Activated CD4-positive, alpha-beta T cell treated with anti-CD3 and anti-CD28 coated beads, Interleukin-2, amount 50 U/mL, for 16 hours (primary cell): ENCODE results near the gene HOXA5.
A peak's percentile ranks its signal among the peaks of the same experiment; 100 is the strongest.

ENCODE experiments used
- DNase-seq: peaks from one replicate; pipeline ENCODE4 v3.0.0-alpha.2; 2020

HOXA5 gene

DNA sequence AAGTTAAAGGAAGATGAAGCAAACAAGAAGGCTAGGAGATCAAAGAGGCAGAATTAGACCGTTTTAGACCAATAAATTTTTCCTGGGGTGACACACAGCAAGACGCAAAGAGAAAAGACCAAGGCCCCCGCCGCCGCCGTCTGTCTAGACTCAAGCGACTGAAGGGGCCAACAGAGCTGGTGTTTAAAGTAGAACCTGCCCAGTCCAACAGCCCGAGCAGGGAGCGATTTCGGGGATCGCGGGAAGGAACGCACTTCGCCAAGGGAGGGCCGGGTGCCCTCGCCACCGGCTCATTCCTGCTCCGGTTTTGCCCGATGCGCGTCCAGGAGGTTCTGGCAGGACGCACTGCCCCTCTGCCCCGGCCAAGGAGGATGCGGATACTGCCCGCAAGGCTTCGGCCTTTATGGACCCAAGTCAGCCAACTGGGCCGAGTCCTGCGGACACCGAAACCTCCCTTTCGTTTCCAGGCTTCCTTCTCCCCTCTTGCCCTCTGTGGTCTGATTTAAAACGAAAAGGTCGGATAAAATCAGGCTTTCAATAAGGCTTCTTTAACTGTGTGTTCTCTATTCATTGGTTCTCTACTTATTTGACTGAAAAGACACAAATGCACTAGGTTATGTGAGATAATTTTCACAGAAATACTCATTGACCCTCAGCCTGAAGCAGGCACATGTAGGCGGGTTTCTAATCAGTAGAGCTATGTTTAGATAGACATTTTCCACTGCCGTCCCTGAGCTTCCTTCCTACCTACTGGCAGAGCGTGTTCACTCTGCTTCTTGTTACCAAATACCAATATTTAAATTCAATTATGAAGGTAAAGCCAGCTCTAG is 15.2 kb upstream of the HOXA5 start:
- DNase-seq = no peak

DNA sequence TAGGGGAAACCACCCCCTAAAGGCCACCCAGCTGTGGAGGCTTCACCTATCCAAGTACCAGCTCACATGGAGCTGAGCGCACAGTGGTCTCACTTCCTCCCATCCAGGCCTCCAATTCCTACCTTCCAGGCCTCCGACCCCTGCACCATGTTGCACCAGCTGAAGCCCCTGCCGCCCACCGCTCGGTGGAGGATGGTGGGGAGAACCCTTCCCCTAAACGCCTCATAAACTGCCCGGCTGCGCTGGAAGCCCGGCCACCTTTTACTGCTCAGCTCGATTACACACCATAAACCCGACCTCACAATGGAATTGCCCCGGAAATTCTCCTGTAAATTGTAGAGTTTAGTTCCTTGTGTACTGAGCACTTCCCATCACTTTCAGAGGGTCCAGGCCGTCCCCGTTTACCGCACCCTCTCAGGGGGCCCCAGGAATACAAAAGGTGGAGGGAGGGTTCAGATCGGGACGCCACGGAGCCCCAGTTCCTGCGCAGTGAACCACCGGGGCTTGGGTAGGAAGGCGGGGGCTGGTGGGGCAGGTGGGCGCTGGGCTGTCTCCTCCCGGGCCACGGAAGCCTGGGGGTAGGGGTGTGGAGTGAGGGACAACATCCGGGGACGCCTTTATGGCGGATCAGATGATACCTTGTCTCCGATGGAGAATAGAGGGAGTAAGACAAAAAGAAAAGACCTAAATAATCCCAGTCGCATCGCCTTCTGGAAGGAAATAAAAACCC is 14.4 kb upstream of the HOXA5 start:
- DNase-seq = no peak

DNA sequence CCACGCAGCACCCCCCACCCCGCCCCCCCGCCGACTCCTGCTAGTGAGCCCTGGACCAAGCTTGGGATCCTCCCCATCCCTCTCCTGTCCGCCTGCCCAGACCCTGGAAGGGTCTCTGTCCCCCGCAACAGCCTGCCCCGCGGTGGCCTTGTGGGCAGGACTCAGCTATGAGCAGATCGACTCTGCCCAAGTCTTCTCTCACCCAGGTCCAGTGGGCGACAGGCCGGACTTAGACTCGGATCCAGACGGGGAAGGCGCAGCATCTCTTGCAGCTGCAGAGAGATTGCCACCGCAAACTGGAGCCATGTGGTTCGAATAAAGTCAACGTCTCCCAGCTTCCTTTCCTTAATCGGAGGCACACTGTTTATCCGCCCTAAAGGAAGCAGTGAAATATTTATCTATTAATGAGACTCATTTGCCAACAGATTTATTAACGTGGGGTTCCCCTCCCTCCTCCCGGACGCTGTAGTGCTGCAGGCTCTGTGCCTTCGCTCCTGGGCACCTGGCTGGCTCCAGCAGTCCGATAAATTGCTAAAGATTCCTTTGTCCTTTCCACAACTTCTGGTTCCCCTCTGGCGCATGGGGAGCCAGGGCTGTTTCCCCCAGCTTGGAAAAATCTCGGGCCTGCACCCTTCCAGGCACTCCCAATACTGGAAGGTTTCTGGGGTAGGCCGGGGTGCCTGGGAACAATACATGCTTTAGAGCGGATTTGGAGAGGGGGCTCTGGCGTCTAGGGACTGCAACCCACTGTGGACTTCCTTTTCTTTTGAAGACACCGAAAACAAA is 13.6 kb upstream of the HOXA5 start:
- DNase-seq = no peak

DNA sequence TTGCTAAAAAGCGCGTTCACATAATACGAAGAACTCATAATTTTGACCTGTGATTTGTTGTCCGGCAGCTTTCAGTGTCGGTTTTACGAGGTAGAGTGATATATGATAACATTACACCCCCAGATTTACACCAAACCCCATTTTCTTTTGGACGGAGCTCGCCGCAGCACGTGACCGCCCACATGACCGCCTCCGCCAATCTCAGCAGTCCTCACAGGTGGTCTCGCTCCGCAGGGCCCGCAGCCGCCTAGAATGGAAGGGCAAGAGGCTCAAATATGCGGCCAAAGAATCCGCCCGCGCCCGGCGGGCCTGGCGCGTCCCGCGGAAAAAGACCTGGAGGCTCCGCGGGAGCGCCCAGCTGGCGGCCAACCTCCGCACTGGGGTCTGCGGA is 13.0 kb upstream of the HOXA5 start, which contains the start of gene HOXA7:
Gene HOXA7, minus strand, starts transcription at position 168 of the 391 bp plus-strand sequence. Its CDS starts 130 bp downstream, at position 38.
- no peak for DNase-seq

DNA sequence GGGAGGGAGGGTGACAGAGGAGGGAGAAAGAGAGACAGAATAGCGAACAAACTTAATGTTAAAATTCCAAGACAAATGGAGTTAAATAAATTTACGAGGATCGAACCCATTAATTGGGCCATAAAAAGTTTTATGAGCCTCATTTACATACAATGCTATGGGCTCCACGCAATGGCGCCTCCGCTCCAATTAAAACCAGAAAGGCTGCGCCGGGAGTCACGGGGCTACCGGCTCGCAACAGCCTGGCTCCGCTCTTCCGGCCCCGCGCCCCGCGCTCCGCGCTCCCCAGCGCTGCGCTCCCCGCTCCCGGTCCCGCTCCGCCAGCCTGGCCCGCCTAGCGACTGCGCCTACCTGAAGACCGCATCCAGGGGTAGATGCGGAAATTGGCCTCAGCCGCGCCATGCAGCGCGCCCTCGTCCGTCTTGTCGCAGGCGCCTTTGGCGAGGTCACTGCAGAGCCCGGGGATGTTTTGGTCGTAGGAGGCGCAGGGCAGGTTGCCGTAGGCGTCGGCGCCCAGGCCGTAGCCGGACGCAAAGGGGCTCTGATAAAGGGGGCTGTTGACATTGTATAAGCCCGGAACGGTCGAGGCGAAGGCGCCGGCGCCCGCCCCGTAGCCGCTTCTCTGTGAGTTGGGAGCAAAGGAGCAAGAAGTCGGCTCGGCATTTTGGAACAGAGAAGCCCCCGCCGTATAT is 12.5 kb upstream of the HOXA5 start:
- no peak for DNase-seq

DNA sequence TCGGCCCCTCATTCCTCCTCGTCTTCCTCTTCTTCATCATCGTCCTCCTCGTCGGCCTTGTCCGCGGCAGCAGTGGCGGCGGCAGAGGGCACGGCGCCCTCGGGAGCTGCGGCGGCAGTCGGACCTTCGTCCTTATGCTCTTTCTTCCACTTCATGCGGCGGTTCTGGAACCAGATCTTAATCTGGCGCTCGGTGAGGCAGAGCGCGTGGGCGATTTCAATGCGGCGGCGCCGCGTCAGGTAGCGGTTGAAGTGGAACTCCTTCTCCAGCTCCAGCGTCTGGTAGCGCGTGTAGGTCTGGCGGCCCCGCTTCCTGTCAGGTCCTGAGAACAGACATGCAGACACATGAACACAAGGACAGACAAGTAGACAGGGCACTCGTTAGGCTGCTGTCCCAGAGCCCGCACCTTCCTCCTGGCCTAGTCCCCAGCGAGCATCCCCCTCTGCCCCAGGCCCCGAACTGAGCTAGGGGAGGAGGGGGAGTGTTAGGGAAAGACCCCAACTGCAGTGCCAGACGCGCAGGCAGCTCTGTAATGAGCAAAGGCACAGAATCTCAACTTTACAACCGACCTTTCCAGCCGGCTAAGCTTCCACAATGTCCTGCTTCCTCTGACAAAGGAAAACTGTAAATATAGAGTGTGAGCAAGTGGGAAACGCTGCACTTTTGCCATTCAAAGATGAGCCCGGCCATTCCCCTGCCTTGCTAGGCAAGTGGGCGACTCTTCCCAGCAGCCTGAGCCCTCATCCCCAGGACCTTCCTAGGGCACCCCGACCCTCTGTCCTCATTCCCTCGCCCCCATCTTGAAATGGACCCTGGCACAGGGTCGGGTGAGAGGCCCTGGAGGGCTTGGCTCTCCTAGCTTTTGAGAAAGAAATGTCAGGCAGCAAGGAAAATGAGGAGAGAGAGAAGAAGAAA is 11.7 kb upstream of the HOXA5 start:
- DNase-seq = no peak

DNA sequence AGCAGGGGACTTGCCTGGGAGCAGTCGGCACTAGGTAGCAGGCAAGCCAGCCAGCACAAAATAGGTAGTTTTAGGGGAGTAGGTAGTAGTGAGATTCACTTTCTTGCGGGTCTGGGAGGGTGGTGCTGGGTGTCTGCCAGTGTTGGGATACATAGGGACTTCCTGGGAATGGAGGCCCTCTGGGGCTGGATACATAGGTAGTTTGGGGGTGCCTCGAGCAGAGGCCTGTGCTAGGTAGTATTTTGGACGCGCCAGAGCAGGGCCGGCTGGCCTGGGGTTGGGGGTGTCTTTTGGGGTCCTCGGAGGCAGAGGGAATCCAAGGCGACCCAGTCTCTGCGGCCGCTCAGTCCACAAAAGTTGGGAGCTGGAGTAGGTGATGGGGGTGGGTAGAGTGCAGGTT is 10.9 kb upstream of the HOXA5 start:
- DNase-seq = no peak

DNA sequence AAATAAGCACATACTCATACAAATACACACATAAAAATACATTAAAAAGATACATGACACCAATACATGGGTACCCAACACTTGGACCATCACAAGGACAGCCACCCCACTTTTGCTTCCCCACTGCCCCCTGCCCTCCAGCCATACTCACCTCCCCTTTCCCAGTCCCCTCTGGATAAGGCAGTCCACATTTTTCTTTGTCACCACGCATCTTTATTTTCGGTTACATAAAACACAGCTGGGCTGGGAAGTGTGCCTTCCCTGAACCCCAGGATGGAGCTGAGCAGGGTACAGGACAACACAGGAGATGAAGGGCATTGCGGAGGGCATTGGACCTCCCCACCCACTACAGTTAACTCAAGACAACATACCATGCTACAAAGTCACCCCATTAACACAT is 10.0 kb upstream of the HOXA5 start:
- no peak for DNase-seq

DNA sequence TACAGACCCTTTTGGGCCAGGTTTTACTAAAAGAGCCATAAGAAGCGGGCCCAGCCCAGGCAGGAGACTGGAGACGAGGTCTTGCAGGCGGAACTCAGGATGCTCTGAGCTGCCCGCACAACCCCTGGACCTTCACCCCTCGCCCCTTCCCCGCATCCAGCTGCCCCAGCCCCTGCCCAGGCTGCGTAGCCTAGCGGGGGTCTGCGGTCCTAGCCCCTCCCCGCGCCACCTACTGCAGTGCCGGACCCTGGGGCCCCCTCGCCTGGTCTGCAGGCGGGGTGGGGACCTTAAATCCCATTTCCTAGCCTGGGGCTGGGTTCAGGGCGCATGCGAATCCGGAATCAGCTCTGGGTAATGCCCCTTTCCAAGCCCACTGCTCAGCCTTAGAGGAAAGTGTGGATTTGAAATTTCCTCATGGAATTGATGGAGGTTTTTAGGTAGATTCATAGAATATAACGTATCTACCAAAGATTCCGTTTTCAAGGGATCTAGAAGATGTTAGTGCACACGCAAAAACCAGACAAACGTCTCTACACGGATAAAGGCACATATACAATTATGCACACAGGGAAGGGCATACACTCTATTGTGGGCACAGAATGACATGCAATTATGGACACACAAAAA is 9.4 kb upstream of the HOXA5 start:
- no peak for DNase-seq

DNA sequence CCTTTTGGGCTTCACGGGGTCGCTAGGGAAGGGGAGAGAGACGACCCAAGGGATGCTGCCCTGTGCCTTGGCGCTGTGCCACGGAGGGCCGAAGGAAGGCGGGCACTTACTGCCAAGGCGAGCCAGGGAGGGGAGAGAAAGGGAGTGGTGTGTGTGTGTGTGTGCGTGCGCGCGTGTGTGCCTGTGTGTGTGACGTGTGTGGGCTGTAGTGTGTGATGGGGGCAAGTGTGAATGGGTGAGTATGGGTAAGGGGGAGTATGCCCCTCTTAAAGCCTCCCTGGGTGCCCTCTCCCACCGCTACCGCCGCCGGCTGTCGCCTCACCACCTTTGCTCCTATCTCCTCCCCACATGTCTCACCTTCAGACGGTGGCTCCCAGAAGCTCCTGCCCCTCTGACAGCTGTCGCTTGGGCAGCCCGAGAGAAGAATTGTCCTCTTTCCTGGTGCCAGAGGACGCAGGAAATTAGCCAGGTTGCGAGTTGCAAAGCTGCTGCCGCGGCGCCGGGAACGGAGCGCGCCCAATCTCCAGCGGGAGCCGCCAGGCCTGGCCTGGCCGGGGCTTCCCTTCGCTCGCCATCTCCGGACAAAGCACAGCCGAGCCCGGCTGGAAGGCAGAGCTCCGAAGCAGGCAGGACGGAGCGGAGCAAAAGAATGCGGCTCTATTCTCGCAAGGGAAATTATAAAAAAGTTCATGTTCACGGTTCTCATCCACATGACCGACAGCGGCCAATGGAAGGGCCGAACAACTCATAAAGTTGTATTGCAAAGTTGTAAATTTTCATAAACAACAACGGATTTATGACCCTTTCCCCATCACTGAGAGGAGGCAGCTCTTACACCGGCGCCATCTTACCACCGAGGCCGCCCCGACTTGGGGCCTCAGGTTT is 8.7 kb upstream of the HOXA5 start, which contains the start of gene HOXA3:
Gene HOXA3, minus strand, starts transcription at position 653 of the 885 bp plus-strand sequence. CDS start 41,943 bp downstream, outside the sequence.
- no peak for DNase-seq

DNA sequence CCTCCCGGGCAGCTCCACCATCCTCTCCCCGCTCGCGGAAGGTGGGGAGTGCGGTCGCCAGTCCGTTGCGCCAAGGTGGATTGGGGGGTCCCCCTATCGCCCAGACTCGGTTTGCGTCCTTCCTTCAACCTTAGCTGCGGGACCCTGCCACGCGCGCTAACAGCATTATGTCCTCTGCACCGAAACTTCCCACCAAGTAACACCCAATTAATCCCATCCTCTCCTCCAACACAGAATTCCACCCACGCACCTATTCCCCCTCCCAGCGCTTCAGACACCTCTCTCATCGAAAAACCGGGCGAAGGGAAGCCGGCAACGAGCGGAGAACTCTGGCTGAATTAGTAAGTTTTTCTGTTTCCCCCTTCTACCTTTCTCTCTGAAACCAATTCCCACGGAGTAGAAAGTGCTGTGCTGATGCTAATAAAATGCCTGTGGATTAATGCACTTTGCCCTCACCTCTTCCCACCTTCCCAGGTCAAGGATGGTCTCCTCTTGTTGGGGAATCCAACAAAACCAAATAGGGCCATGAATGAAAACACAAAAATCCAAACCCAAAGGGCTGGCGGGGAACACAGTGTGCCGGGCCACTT is 8.0 kb upstream of the HOXA5 start:
- no peak for DNase-seq

DNA sequence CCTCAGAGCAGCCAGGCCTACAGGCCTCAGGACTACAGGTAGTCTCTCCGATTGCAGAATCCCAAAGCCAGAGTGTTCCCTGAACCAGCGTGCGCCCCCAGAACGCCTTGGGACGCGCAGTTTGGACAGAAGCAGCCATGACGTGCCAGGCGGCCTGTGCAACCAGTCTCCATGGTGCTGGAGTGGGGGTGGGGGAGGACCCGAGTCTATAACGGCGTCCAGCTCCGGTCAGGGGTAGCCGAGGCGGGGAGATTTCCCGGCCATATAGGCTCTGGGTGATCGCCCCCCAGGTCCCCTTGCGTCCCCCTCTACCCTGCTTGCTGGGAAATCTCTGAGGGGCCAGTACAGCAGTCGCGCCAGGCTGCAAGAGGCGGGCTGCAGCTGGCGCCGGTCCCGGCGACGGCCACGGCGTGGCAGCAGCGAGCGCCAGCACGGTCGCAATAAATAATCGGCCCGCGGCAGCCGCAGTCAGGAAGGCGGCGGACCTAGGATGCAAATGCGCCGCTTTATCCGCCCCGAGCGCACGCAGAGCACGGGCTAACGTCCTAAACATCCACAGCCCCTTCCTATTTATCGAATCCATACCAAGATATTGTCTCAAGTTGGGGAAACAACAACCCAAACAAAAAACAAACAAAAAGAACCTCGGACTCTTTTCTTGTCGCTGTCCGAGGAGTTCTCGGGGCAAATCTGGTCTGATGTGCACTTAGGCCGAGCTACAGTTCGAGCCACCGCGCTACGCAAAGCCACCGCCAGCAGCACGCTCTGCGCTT is 7.3 kb upstream of the HOXA5 start:
- peak; percentile 67 for DNase-seq

DNA sequence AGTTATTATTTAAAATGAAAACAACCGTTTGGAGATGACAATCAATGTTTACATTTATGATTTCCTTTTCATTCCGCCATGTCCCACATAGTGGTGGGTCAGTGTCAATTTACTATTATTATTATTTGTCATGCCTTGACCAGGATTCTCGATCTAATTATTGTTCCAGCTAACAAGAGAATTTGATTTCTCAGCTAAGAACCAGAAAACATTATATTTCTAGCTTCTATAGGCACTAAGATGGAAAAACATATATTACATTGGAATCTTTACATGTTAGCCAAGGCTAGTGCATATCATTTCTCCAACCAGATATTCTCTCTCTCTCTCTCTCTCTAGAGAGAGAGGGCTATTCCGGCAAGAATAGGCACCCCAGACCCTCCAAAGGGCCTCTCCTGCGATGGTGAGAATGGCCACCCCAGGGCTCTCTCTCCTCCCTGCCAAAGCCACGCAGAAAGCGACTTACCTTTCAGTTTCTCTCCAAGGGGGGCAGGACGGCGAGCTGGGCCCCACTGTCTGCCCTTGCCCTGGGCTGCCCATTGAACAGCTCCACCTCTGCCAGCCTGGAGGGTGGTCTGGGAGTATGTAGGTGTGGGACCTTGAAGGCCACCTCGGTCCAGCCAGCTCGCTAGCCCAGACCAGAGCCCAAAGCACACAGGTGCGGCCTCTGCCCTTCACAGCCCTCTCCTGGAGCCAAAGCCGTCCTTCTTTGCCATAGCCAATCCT is 6.5 kb upstream of the HOXA5 start:
- DNase-seq = no peak

DNA sequence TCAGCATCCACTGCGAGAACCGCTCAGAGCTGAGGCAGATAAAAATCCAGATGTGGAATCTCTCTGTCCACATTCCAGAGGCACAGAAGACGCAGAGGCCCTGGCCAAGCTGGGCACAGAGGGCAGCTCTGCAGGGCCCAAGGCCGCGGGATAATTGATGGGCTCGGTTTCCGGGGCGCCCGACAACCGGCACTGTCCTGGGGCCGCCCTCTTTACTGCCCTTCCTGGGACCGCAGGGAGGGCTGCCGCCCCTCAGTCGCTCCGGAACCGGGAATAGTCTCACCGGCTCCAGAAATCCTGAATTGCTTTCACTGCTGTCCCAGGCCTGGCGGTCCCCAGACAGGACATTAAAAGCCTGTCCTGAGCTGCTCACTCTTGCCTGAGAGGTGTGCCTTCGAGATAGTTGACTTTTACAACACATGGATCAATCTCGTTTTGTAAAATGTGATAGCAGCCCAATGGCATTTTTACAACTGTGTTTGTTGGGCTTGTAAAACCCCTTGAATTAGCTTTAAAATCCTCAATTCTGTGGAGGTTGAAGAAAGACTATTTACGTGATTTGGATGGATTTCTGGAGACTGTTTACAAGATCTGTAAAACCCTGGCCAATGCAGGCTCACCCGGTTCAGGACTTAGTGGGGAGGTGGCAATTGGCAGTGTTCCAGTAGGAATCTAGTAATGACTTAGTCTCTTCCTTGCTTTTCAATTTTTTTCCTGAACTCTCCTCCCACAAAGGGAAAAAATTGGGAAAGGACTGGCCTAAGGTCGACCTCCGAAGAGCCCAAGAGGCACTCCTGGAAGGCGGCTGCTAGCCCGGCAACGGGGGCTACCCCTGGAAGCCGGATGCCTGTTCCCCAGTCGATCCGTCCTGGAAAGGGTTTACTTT is 5.5 kb upstream of the HOXA5 start:
- DNase-seq = no peak

DNA sequence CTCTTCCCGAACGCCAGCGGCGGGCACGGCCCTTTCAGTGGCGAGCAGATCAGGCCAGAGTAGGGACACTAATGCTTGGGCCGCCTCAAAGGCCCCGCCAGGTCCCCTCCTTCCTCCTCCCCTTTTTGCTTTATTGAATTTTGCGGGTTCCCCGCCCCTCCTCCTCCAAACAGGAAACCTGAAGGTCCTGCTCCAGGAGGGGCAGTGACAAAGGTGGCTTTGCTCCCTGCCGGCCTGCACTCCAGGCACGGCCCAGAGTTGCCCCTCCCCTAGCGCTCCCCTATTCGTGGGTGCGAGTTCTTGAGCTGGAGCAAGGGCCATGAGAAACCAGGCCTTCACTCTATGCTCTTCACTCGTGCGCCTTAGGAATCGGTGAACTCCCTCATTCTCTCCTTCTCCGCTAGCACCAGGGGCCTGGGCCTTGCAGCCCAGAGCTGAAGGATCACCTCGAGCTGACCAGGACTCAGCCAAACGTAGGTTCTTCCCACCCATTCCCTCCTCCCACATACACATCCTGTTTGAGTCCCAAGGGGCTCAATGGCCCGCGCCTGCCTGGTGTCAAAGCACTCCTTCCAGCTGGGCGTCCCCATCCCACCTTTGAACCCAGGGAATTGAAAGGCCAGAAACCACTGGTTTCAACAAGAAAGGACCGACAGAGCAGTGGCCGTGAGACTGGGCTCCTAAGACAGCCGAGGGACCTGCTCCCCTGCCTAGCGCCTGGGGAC is 4.7 kb upstream of the HOXA5 start:
- DNase-seq = no peak
